ENCODE results near the gene PTPN9. TPM values are rescaled to one million over a fixed set of nuclear protein-coding genes. Genes with fewer than 3 reads are reported as not detected.

PTPN9 gene
- total RNA-seq, 1 experiment from 2014 or later = 42.2 TPM

GRCh38 chr15:75451674-75452363 lies 127.3 kb downstream of the PTPN9 start, which contains the start of gene SIN3A:
Gene SIN3A (minus strand): TSS chr15:75451690. CDS start chr15:75430375, 21,315 bp downstream.
- no peak within 1 kb of the TSS for H3K23ac ChIP-seq (ENCODE audit: insufficient read length, low read depth, low read length)
- H4K8ac ChIP-seq (replicated peaks; ENCODE audit: insufficient read length, low read depth, low read length) = no peak within 1 kb of the TSS
- H2BK120ac ChIP-seq (ENCODE audit: low read depth, low read length, poor library complexity, severe bottlenecking) = no peak within 1 kb of the TSS
- peak within 1 kb of the TSS; percentile 47 for H2BK12ac ChIP-seq (ENCODE audit: insufficient read length, low read depth, low read length)
- DNase-seq = peak; percentile 100
- Mint-ChIP-seq H3K4me1 (peaks cover 20 to 30% of the 10 kb centered on the region in 2 experiments), H3K36me3 (ENCODE audit: insufficient read depth in 1 of 3, low read depth in 3 of 3) (peaks cover 3 to 9% (median 3%) of the 10 kb centered on the region in 3 experiments; a peak in 3 of 7 replicates), H3K27me3 (ENCODE audit: low read depth) (peaks cover 4% of the 10 kb centered on the region), H3K9me3 (no peaks in the 10 kb centered on the region; a peak in 1 of 5 replicates), H3K4me3 (peak within 1 kb of the TSS; percentile 96 to 99), H3K27ac (peak within 1 kb of the TSS; percentile 99 to 100 (median 100))
- peak within 1 kb of the TSS; percentile 89 for H3K4me2 ChIP-seq (ENCODE audit: insufficient read depth, insufficient read length, low read length)
- no peak within 1 kb of the TSS for H4K91ac ChIP-seq (ENCODE audit: insufficient read length, low read depth, low read length)
- H3K4ac ChIP-seq (ENCODE audit: low read depth, low read length) = no peak within 1 kb of the TSS; the same call in 1 of the 2 replicates
- H2AFZ ChIP-seq (ENCODE audit: low read length) = no peak within 1 kb of the TSS
- H3K14ac ChIP-seq (ENCODE audit: insufficient read depth, low read length) = peak within 1 kb of the TSS; percentile 92
- H3K56ac ChIP-seq (ENCODE audit: insufficient read length, low read depth, low read length) = no peak within 1 kb of the TSS
- no peak within 1 kb of the TSS for H2AK5ac ChIP-seq (ENCODE audit: insufficient read length, low read length)
- no peaks in the 10 kb centered on the region for H3K27me3 ChIP-seq (ENCODE audit: insufficient read depth, low read length)
- peaks cover 3% of the 10 kb centered on the region for H3K79me1 ChIP-seq (ENCODE audit: insufficient read depth, low read depth, low read length, poor library complexity, severe bottlenecking)
- H2BK15ac ChIP-seq (ENCODE audit: low read depth, low read length) = no peak within 1 kb of the TSS
- H3K27ac ChIP-seq (ENCODE audit: insufficient read length, low read depth, low read length) = peak within 1 kb of the TSS; percentile 84
- no peak for TF ChIP-seq CTCF (conservative IDR thresholded peaks at IDR 0.05)
- H4K5ac ChIP-seq (ENCODE audit: insufficient read length, low read depth, low read length) = no peak within 1 kb of the TSS
- H2BK20ac ChIP-seq (ENCODE audit: low read depth, low read length, poor library complexity, severe bottlenecking) = no peak within 1 kb of the TSS
- no peaks in the 10 kb centered on the region for H4K20me1 ChIP-seq (ENCODE audit: control insufficient read depth, insufficient read depth, insufficient read length)
- WGBS (ENCODE audit: extremely low coverage, insufficient read length, low lambda C conversion rate) = no CpG with 5 or more reads among the region's 39 CpGs
- H3K18ac ChIP-seq (ENCODE audit: insufficient read length, low read depth, low read length) = peak within 1 kb of the TSS; percentile 95
- no peak within 1 kb of the TSS for H3T11ph ChIP-seq (ENCODE audit: low read length)
- no peaks in the 10 kb centered on the region for H3K4me1 ChIP-seq (ENCODE audit: insufficient read depth, low read length)
- H3K79me2 ChIP-seq (ENCODE audit: insufficient read depth, low read length) = peaks cover 26% of the 10 kb centered on the region; the same call in 1 of the 2 replicates
- no peak within 1 kb of the TSS for H2BK5ac ChIP-seq (ENCODE audit: insufficient read length, low read length)
- peak within 1 kb of the TSS; percentile 81 for H3K9ac ChIP-seq (ENCODE audit: extremely low read depth, insufficient read length, low read length)
- no peaks in the 10 kb centered on the region for H3K9me3 ChIP-seq (ENCODE audit: control insufficient read depth, low read depth, low read length)
- peaks cover 22% of the 10 kb centered on the region for H3K23me2 ChIP-seq (ENCODE audit: insufficient read length, low read depth, low read length, poor library complexity, severe bottlenecking)

All from H9 (cell line).